Stimulated activated naive CD4-positive, alpha-beta T cell (primary cell): ENCODE measurements around the gene ALK.

Source experiments
- DNase-seq, 6 experiments: peaks; one replicate each; lab custom pipeline; 2025; lab: John Stamatoyannopoulos, UW

The ALK gene

GRCh38 chr2:29363111-29363510 lies 558.3 kb downstream of the ALK start:
- DNase-seq = no peak

GRCh38 chr2:29361231-29361630 lies 560.2 kb downstream of the ALK start:
- DNase-seq = no peak

GRCh38 chr2:29360016-29360784 lies 561.2 kb downstream of the ALK start:
- no peak for DNase-seq

- no peak for DNase-seq
These were observed 567.9 kb downstream of the ALK start for GRCh38 chr2:29353403-29353991.

- no peak for DNase-seq
These were observed 569.3 kb downstream of the ALK start for GRCh38 chr2:29351916-29352591.

- DNase-seq = no peak
These were observed 570.1 kb downstream of the ALK start for GRCh38 chr2:29351248-29351647.

- no peak for DNase-seq
These were observed 571.9 kb downstream of the ALK start for GRCh38 chr2:29349316-29350030.

- DNase-seq = no peak
These were observed 573.5 kb downstream of the ALK start for GRCh38 chr2:29347774-29348461.

- DNase-seq = no peak
These were observed 576.1 kb downstream of the ALK start for GRCh38 chr2:29345236-29345635.

GRCh38 chr2:29343830-29344229 lies 577.6 kb downstream of the ALK start:
- DNase-seq = no peak

GRCh38 chr2:29336341-29337241 lies 584.8 kb downstream of the ALK start:
- no peak for DNase-seq

GRCh38 chr2:29335396-29335795 lies 586.0 kb downstream of the ALK start:
- DNase-seq = no peak

GRCh38 chr2:29334706-29335105 lies 586.7 kb downstream of the ALK start:
- DNase-seq = no peak

- DNase-seq = no peak
These were observed 588.8 kb downstream of the ALK start for GRCh38 chr2:29332540-29332939.

- no peak for DNase-seq
These were observed 591.5 kb downstream of the ALK start for GRCh38 chr2:29329899-29330298.

- DNase-seq = no peak
These were observed 594.5 kb downstream of the ALK start for GRCh38 chr2:29326926-29327325.

- DNase-seq = no peak
These were observed 595.8 kb downstream of the ALK start for GRCh38 chr2:29325544-29325943.

GRCh38 chr2:29323961-29324360 lies 597.4 kb downstream of the ALK start:
- no peak for DNase-seq

- DNase-seq = no peak
These were observed 598.1 kb downstream of the ALK start for GRCh38 chr2:29323301-29323700.

- DNase-seq = no peak
These were observed 599.4 kb downstream of the ALK start for GRCh38 chr2:29322011-29322410.
